HG03439 (cell line): ENCODE measurements around the gene LRRC37A3.
"Not testable (repeated sequence)": the region's sequence is repeated elsewhere in the genome, so short reads cannot be mapped to it uniquely, and the experiment has no call there.

Experiments used
- ATAC-seq: cut with Tn5 transposase; IDR thresholded peaks from one replicate; pipeline ENCODE4 v1.9.1; 2021; ENCODE audit warnings: mild to moderate bottlenecking, moderate library complexity; ENCODE audit not compliant: unreplicated experiment

Gene LRRC37A3

DNA sequence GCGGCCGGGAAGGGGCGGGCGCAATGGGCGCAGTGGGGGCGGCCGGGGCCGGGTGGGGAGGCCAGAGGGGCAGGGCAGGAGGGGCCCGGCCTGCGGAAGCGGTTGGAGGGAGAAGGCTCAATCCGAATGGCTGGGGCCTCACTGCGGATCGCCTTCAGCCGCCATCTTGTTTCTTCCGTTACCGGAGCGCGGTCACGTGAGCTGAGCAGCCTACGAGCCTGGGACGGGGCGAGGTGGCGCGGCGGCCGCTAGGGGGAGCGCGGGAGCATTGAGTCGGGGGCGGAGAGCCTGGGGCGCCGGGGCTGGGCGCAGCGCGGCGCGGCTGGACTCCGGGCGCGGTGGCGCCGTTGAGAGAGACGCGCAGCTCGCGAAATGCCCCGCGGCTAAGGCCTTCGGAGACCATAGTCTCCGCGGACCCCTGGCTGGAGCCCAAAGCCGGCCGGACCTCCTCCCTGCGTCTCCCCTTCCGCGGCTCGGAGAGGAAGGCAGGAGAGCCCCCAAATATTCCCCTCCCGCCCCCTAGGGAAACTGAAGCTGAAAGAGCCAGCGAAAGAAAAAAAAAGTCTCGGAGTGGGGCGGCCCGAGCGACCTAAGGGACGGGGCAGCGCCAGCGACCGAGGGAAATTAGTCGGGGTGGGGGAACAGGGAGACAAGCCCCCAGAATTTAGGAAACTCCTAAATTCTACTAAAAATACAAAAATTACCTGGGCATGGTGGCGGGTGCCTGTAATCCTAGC, at the start of gene LRRC37A3:
Gene LRRC37A3, minus strand, starts transcription at position 190 of the 737 bp plus-strand sequence. CDS start 22,221 bp downstream, outside the sequence.
- ATAC-seq: peak; percentile 92

DNA sequence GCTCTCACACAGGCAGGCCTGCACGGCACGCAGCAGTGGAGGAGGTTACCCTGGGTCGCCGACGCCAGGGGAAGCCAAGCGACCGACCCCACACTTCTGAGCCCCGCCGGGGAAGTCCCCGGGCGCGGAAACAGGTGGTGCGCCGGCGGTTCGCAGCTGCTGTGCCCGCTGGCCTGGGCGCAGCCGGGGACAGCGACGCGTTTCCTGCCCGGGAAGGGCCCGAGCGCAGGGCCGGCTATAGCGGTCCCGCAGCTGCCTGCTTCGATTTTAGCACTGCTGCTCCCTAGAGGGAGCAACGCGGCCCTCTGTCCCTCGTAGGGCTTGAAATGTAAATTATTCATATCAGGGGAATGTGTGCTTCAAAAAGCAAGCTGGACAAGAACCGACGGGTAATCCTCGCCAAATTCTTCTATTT, 46.6 kb upstream of the LRRC37A3 start:
- peak; percentile 84 for ATAC-seq

DNA sequence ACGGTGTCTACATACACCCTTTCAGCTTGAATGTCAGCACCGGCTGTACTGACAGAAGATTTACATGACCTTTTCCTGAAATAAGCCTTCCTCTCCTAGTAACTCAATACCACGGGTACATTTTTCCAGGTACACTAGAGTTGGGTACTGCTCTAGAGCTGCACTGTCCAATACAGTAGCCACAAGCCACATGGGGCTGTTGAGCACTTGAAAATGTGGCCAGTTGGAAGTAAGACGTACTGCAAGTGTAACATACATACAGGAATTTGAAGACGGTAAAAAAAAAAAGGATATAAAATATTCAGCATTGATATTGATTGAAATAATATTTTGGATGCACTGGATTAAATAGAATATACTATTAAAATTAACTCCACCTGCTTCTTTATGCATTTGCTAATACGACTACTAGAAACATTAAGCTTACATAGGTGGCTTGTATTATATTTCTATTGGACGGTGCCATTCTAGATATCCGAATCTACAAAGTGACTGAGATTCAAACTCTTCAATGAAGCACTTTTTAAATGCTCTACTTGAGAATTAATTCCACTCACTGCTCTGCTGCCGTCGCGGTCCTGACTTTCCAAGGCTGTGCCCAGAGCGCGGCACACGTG, 46.1 kb upstream of the LRRC37A3 start:
- not testable (repeated sequence) for ATAC-seq

DNA sequence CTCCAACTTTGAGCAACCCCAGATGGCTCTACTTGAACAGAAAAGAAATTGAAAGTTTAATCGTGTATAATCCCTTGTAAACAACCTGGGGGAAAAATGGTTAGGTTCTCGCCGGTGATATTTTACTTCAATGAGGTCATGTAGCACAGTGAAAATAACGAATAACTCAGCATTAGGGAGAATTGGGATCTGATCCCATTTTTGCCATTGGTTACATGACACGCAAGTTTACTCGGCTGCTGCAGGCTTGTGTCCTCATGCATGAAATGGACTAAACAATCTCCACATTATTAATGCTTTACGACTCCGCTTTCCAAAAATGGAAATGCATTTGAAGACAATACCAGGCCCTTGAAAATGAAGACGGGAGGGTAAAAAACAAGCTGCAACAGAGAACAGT, 45.5 kb upstream of the LRRC37A3 start:
- ATAC-seq: no peak

GRCh38 chr17:64963814-64964213, 44.5 kb upstream of the LRRC37A3 start:
- ATAC-seq: not testable (repeated sequence)

GRCh38 chr17:64961563-64962378, 42.5 kb upstream of the LRRC37A3 start:
- ATAC-seq: not testable (repeated sequence)

DNA sequence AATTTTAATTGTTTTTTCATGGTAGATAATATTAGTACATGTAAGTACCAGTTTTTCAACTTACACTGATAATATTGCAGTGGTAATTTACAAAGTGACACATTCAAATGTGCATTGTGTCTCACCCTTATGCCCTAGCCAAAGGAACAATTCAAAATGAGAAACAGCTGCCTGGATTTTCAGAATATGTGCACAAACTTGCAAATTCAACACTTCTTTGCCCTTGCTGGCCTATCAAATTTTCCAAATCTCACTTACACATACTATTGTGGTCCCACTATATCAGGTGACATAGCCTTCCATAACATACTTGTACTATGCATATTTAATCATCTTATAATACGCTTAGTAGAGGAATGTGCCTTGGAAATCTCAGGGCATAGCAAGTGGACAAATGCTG, 32.6 kb upstream of the LRRC37A3 start:
- no peak for ATAC-seq

GRCh38 chr17:64950871-64951270, 31.6 kb upstream of the LRRC37A3 start:
- ATAC-seq: no peak

DNA sequence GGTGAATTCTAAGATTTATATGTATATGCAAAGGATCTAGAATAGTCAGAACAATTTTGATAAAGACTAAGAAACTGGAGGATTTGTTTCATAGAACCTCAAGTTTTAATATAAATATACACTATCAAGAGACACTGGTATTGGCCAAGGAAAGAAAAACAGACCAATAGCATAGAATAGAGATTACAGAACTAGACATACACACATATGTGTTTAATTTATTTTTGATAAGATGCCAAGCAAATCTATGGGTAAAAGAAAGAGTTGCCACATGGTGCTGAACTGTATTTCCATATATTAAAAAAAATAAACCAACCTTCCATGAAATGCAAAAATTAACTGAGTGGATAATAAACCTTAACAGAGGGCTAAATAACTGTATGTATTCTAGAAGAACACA, 27.9 kb upstream of the LRRC37A3 start:
- no peak for ATAC-seq

DNA sequence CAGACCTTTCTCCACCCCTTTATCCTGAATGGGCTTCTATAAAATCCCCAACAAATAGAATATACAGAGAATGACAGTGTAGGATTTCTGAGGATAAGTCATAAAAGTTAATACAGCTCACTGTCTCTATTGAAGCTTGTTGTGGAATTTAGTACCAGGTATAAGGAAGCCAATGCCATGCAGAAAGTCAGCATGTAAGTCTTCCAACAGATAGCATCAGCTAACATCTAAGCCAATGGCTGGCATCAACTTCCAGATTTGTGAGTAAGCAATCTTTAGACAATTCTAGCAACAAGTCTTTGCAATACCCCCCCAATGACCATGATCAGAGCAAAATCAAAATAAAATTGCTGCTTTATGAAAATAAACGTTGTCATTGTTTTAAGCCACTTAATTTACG, 22.5 kb upstream of the LRRC37A3 start:
- no peak for ATAC-seq

- no peak for ATAC-seq
These were observed 21.8 kb upstream of the LRRC37A3 start for GRCh38 chr17:64941045-64941444.

GRCh38 chr17:64940055-64940454, 20.8 kb upstream of the LRRC37A3 start:
- no peak for ATAC-seq

DNA sequence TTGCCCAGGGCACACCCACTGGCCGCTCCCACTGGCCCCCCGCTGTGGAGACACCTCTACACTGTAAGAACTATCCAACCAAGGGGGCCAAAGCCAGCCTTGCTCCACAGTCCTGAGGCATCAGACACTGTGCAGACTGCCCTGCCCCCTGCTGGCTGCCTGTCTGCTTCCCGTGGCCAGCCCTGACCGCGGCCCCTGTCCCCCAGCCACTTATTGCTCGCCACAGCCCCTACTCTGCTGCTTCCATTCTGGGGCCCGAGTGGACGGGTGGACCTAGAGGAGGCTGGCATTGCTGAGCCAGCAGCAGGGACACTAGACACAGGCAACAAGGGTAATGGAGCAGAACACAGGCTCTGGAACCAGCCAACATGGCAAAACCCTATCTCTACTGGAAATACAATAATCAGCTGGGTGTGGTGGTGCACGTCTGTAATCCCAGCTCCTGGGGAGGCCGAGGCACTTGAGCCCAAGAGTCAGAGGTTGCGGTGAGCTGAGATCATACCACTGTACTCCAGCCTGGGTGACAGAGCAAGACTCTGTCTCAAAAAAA, 19.7 kb upstream of the LRRC37A3 start:
- ATAC-seq: no peak

- ATAC-seq: no peak
These were observed 19.0 kb upstream of the LRRC37A3 start for GRCh38 chr17:64938290-64938689.

DNA sequence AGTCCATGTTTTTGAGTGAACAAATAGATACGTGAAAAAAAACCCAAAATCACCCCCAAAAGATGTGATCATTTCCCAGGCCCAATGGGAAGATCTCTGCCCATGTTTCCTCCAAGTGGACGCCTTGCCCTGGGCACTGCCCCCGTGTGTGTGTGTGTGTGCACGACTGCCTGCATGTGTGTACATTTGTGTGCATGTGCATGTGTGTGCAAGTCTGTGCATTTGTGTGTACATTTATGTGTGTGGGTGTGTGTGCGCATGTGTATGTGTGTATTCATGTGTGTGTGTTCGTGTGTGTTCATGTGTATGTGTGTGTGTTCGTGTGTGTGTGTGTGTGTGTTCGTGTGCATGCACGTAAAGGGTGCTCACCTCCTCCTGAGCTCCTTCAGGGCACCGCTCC, 16.8 kb upstream of the LRRC37A3 start:
- no peak for ATAC-seq

DNA sequence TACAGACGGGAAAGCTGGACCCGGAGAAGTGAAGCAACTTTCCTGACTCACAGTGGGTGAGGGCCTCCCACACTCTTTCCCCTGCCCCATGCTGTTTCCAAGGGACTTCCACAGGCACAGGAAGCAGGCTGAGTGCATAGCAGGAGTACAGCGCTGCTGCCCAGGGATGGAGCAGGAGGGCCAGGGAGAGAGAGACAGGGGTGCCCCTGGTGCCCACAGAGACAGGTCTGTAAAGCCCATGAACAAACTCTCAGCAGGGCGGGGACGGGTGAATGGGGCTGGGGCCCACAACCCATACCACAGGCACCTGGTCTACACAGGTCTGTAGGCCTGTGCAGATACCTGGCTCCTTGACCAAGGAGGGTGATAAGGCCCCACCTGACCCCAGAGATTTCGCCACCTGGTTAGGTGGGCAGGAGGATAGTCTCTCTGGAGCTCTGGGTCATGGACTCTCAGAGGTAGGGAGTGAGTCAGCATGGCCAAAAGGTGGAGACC, 15.1 kb upstream of the LRRC37A3 start:
- ATAC-seq: not testable (repeated sequence)

- ATAC-seq: not testable (repeated sequence)
These were observed 13.6 kb upstream of the LRRC37A3 start for GRCh38 chr17:64932850-64933249.

DNA sequence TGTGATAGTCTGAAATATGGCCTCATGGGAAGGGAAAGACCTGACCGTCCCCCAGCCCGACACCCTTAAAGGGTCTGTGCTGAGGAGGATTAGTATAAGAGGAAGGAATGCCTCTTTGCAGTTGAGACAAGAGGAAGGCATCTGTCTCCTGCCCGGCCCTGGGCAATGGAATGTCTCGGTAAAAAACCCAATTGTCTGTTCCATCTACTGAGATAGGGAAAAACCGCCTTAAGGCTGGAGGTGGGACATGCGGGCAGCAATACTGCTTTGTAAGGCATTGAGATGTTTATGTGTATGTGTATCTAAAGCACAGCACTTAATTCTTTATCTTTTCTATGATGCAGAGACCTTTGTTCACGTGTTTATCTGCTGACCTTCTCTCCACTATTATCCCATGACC, 11.1 kb upstream of the LRRC37A3 start:
- ATAC-seq: not testable (repeated sequence)

DNA sequence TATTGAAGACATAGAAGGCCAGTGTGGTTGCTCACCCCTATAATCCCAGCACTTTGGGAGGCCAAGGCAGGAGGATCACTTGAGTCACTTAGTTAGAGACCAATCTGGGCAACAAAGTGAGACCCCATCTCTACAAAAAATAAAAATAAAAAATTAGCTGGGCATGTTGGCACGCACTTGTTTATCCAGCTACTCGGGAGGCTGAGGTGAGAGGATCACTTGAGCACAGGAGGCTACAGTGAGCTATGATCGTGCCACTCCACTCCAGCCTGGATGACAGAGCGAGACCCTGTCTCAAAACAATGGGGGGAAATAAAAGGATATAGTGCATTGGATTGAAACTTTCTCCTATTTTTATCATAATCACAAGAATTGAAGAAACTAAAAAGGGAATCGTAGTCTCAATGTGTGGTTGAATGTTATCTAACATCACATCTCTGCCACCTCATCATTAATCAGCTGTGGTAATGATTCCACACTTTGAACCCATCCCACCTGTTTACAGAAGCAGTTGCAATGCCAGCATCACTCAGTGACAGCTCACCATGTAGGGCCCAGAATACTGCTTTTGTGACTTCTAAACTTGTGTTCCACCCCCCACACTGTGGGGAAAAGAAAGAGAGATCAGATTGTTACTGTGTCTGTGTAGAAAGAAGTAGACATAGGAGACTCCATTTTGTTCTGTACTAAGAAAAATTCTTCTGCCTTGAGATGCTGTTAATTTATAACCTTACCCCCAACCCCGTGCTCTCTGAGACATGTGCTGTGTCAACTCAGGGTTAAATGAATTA, 10.3 kb upstream of the LRRC37A3 start:
- not testable (repeated sequence) for ATAC-seq

DNA sequence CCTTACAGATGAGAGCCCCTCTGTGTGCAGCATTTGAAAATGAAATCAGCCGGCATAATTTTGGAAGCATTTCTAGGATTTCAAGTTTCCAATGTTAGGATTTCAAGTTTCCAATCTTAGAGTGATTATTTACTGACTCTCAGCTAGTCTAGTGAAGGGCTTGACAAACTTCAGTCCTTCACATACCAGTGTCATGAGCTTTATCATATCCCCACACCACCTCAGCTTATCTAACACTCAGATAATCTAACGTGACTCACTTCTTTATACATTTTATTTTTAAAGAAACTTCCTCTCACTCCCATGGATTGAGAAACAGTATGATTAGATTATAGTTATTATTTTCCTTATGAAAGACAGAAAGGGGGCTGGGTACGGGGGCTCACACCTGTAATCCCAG, 9.4 kb upstream of the LRRC37A3 start:
- ATAC-seq: not testable (repeated sequence)
